ENCODE results near the gene ATL3.

GRCh38 chr11:63667995-63668795 is 3.0 kb downstream of the ATL3 start:
- no peak for TF ChIP-seq PRDM1 (tag by site-specific recombination; IDR thresholded peaks at IDR 0.05)
- TF ChIP-seq PRDM10 (tag by site-specific recombination; IDR thresholded peaks at IDR 0.05): no peak
- TF ChIP-seq KLF8 (tag by site-specific recombination; IDR thresholded peaks at IDR 0.05): no peak
- no peak for TF ChIP-seq CTCF (tag by site-specific recombination; IDR thresholded peaks at IDR 0.05)
- TF ChIP-seq ZNF221 (tag by site-specific recombination; IDR thresholded peaks at IDR 0.05; ENCODE audit: borderline replicate concordance): no peak
- TF ChIP-seq ZFP41 (tag by site-specific recombination; IDR thresholded peaks at IDR 0.05; ENCODE audit: borderline replicate concordance): no peak
- no peak for TF ChIP-seq ZNF169 (tag by site-specific recombination; IDR thresholded peaks at IDR 0.05)
- no peak for TF ChIP-seq ZNF629 (tag by site-specific recombination; IDR thresholded peaks at IDR 0.05)
- no peak for TF ChIP-seq ZNF433 (tag by site-specific recombination; IDR thresholded peaks at IDR 0.05; ENCODE audit: low read depth)
- TF ChIP-seq ZNF670 (tag by site-specific recombination; IDR thresholded peaks at IDR 0.05; ENCODE audit: low read depth): no peak
- TF ChIP-seq ZBTB1 (tag by site-specific recombination; IDR thresholded peaks at IDR 0.05): no peak
- TF ChIP-seq RBAK (tag by site-specific recombination; IDR thresholded peaks at IDR 0.05): no peak
- no peak for TF ChIP-seq ZNF362 (tag by site-specific recombination; IDR thresholded peaks at IDR 0.05)
- no peak for TF ChIP-seq REST (tag by site-specific recombination; IDR thresholded peaks at IDR 0.05)
